Left ventricle myocardium inferior (tissue), 1 donor: ENCODE results near the gene ANO2. TPM values are rescaled to one million over a fixed set of nuclear protein-coding genes. Genes with fewer than 3 reads are reported as not detected.

Experiments used
- DNase-seq: peaks from one replicate; pipeline ENCODE4 v3.0.0-alpha.2; 2020
- H3K27ac ChIP-seq: fragments of 200-600 bp; replicated peaks from 2 replicates; pipeline ENCODE4 v1.8.0; 2021
- H3K27me3 ChIP-seq: fragments of 200-600 bp; 2 replicates; pipeline ENCODE4 v1.8.0; 2021; ENCODE audit warnings: low read depth
- H3K36me3 ChIP-seq: fragments of 200-600 bp; 2 replicates; pipeline ENCODE4 v1.8.0; 2021
- H3K4me1 ChIP-seq: fragments of 200-600 bp; 2 replicates; pipeline ENCODE4 v1.8.0; 2021
- H3K4me3 ChIP-seq: fragments of 200-600 bp; 2 replicates; pipeline ENCODE4 v1.8.0; 2021; ENCODE audit warnings: mild to moderate bottlenecking, moderate library complexity
- H3K9me3 ChIP-seq: fragments of 200-600 bp; replicated peaks from 2 replicates; pipeline ENCODE4 v1.8.0; 2021
- intact Hi-C: fragments of 100-400 bp; cut with micrococcal nuclease; formaldehyde crosslinking; loops from one replicate; pipeline ENCODE4 v1.11.0; 2022
- total RNA-seq: library from RNA; stranded (reverse); fragmentation: NEBNext Ultra II Directional; extraction: Animal tissue kit (Norgen Biotek cat#: 25700); gene quantifications from one replicate; pipeline ENCODE4 v1.2.1, GENCODE V29; 2021
- TF ChIP-seq, protein P1 (sequence below): fragments of 200-600 bp; IDR thresholded peaks from 2 replicates; pipeline ENCODE4 v1.8.0; 2021; ENCODE audit warnings: antibody characterized with exemption, mild to moderate bottlenecking, borderline replicate concordance
- donor health status: DM: no; HTN: yes; CAD: no; lungs with severe emphysema.

The ANO2 gene
- total RNA-seq, 1 donor from 2014 or later: 13.0 TPM

DNA sequence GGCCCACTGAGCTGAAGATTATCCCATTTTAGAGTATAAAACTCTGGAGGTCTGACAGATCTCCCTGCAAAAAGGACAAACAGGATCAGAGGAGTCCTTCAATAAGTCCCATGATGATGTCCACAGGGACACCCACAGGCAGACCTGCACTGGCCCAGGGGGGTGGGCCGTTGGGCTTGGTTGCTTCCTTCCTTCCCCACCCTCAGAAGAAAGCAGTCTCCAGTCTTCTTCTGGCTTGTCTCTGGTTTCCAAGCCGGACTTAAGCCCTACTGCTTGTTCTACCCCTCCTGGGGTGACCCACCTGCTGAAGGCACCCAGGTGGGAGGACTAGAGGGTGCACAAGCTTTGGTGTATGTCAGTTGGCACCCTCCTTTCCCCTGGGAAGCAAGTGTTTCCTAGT is 209.0 kb downstream of the ANO2 start:
- H3K27ac ChIP-seq: peak overlapping the region; percentile 12
- H3K9me3 ChIP-seq: no peaks in the 10 kb centered on the region
- H3K36me3 ChIP-seq: no peaks in the 10 kb centered on the region
- peaks cover 29% of the 10 kb centered on the region for H3K4me1 ChIP-seq
- TF ChIP-seq, protein P1, sequence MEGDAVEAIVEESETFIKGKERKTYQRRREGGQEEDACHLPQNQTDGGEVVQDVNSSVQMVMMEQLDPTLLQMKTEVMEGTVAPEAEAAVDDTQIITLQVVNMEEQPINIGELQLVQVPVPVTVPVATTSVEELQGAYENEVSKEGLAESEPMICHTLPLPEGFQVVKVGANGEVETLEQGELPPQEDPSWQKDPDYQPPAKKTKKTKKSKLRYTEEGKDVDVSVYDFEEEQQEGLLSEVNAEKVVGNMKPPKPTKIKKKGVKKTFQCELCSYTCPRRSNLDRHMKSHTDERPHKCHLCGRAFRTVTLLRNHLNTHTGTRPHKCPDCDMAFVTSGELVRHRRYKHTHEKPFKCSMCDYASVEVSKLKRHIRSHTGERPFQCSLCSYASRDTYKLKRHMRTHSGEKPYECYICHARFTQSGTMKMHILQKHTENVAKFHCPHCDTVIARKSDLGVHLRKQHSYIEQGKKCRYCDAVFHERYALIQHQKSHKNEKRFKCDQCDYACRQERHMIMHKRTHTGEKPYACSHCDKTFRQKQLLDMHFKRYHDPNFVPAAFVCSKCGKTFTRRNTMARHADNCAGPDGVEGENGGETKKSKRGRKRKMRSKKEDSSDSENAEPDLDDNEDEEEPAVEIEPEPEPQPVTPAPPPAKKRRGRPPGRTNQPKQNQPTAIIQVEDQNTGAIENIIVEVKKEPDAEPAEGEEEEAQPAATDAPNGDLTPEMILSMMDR: no peak
- no peaks in the 10 kb centered on the region for H3K27me3 ChIP-seq
- intact Hi-C loops: no loop called here
- no peak for DNase-seq
- no peak overlapping the region for H3K4me3 ChIP-seq

DNA sequence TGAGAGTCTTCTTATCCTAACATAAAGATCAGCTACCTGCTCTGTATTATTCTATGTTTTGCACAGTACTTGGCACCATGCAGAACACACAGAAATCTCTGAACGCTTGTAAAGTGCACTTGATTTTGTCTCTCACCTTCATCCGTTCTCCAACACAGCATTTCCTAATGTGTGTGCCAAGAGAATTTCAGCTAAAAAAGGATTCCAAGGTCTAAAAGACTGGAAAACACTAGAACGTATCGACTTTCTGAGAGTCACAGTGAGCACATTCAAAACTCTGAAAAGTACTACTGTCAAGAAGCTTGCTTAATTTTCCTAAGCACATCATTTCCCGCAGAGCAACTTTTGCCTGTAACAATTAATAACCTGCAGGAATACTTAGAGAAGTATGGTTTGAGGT is 211.1 kb downstream of the ANO2 start:
- intact Hi-C loops: no loop called here
- Histone ChIP-seq H3K36me3 (no peaks in the 10 kb centered on the region), H3K4me1 (peaks cover 29% of the 10 kb centered on the region), H3K27me3 (no peaks in the 10 kb centered on the region), H3K4me3 (no peak overlapping the region), H3K27ac (no peak overlapping the region), H3K9me3 (no peaks in the 10 kb centered on the region)
- DNase-seq: no peak
- TF ChIP-seq, protein P1: no peak

DNA sequence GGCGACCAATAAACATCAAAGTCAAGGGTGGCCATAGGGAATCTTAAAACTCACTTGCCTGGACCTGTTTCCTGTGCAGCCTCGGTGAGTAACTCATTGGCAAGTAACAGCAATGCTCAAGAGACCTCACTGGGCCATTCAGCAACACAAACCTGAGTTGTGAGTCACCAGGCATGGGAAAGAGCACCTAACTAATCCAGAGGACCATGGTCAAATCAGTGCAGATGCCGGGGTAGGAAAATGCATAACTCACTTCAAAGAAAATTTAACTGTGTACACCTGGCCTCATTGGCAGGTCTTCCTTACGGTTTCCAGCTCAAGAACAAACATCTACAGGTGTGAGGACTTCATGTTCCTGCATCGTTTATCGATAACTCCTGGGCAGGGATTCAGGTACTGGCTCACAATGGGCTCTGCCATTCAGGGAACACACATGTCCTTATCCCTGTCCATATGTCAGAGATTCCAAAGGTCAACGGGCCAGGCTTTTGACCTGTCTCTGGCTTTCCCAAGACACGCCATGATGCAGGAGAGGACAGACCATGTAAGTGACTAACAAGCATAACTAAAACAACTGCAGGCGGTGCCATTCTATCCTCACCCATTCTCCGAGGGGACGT is 211.8 kb downstream of the ANO2 start:
- Histone ChIP-seq H3K9me3 (no peaks in the 10 kb centered on the region), H3K4me1 (peaks cover 23% of the 10 kb centered on the region), H3K36me3 (no peaks in the 10 kb centered on the region), H3K27me3 (no peaks in the 10 kb centered on the region), H3K27ac (no peak overlapping the region), H3K4me3 (no peak overlapping the region)
- intact Hi-C loops: no loop called here
- TF ChIP-seq, protein P1: no peak
- DNase-seq: no peak

DNA sequence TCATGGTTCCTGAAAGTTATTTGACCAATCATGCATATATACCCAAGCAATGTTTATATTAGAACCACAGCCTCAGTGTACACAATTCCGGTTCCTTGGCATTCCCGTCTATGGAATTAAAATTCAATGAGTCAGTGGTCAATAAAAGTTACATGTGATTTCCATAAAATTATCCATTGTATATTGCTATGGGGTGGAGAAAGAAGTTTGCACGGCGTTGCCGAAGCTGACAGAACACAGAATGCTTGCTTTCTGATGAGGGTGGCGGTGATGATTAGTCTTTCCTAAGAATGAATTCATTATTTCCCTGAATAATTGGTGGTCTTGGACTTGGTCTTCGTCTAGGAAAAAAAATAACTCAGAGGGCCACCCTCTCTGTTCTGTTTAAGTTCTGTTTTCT is 214.1 kb downstream of the ANO2 start:
- no peaks in the 10 kb centered on the region for H3K9me3 ChIP-seq
- TF ChIP-seq, protein P1: no peak
- intact Hi-C loops: no loop called here
- no peak overlapping the region for H3K4me3 ChIP-seq
- no peak overlapping the region for H3K27ac ChIP-seq
- peaks cover 8% of the 10 kb centered on the region for H3K27me3 ChIP-seq
- H3K4me1 ChIP-seq: peaks cover 2% of the 10 kb centered on the region
- no peaks in the 10 kb centered on the region for H3K36me3 ChIP-seq
- no peak for DNase-seq

DNA sequence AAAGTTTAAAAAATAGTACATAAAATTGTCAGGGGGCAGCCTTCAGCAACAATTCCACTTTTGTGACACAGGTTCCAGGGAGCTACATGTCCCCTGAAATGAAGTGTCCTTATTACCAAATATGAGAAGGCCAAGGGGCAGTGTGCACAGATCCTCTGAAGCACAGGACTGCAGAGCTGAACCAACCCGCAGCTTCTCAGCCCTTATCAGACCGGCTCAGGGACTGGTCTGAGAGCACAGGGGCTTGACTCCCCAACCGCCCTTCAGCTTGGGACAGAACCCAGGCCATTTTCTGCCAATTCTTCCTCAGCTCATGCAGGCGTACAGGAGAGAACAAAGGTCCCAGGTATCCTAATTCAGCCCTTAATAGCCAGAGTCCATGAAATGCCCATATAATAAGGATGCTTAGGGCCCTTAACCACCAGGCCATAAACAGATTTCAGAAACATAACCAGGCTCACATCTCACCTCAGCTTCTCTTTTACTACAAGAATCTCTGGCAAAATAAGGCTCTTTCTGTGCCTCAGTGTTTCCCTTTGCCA is 221.3 kb downstream of the ANO2 start:
- intact Hi-C loops: no loop called here
- Histone ChIP-seq H3K27me3 (peaks cover 34% of the 10 kb centered on the region), H3K4me1 (peaks cover 3% of the 10 kb centered on the region), H3K27ac (no peak overlapping the region), H3K4me3 (no peak overlapping the region), H3K36me3 (no peaks in the 10 kb centered on the region), H3K9me3 (no peaks in the 10 kb centered on the region)
- DNase-seq: no peak
- TF ChIP-seq, protein P1: no peak
